ENCODE results near the gene CD84.
"Not testable (repeated sequence)": the region's sequence is repeated elsewhere in the genome, so short reads cannot be mapped to it uniquely, and the experiment has no call there.

Gene CD84

DNA sequence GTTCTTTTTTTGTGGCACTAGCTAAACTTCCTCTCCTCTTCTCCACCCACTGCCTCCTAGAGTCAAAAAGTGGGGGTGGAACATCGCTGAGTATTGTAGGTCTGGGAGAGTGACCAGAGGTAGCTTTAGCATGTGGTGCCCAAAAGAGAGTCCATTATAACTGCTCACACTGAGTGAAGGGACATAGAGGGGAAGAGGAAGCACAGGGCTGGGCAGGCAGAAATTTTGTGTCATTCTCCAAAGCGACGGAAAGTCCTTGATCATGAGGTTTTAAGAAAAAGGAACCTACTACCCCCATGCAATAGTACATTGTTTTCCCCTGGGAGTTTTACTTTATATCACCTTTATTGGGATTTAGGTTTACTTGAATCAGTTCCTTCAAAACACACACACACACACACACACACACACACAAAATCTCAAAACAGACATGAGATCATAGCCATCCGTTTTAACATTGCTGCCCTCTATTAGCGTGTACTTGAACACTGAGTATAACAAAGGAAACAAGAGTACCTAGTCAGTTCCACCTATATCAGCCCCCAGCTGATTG, 4.1 kb downstream of the CD84 start:
- peak; percentile 40 for DNase-seq (ENCODE audit: low spot score)

DNA sequence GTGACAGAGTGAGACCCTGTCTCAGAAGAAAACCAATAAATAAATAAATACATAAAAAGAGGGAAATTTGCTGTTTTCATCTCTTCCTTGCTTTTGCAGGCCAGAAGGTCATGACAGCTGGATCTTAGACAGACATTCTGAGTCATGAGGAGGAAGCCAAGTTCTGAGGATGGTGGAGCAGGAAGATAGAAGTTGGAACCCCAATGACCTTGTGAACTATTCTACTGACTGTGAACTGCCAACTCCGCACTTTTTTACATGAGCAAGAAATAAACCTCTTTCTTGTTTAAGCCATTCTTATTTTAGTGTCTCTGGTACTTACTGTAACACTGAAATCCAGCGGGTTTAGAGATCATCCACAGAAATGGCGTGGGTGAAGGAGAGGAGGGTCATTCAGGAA, 8.5 kb downstream of the CD84 start:
- no peak for DNase-seq (ENCODE audit: low spot score)

DNA sequence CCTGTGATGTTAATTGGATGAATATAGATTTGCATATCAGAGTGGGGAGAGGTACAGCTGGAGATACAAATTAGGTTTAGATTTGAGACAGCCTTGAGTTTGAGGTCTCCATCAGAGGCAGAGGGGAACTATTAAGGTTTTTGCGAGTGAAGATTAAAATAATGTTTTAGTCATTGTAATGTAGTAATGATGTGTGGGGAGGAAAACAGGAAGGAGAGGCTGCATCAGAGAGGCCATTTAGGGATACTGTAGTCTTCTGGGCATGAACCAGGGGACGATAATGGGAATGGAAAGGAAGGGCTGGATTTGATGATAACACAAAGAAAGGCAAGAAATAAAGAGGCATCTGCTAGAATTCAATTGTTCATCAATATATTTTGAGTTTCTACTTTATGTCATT, 9.5 kb downstream of the CD84 start:
- DNase-seq (ENCODE audit: low spot score), result no peak

DNA sequence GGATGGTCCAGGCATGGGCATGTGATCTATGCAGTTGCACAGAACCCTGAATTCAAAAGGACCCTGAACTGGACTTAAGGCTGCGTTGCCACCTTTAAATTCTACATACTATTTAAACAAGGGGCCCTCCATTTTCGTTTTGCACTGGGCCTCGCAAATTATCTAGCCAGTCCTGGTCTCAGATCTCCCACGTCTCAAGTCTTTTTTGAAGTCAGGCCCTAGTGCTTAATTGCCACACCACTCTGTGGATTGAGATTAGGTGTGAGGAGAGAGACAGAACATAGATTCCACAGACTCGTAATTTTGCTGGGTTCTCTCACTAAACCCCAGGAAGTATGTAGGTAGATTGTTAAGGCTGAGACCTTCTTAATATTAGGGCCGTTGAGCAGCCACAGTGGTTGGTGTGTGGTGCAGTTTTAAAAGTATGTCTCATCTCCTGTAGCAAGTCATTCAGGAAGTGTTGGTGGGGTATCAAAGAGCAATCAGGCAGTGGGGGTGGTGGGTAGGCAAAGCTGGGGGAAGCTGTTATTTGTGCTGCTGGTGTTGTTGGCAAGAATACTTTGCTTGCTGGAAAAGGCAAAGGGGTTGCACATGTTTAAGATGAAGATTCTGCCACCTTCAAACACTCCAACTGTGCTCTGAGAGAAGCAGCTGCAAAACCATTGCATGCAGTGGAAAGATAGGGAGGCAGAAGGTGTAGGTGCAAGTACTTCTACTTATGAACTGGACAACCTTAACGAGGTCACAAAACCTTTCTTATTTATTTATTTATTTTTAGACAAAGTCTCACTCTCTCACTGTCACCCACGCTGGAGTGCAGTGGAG, 11.2 kb downstream of the CD84 start:
- DNase-seq (ENCODE audit: low spot score), result no peak

DNA sequence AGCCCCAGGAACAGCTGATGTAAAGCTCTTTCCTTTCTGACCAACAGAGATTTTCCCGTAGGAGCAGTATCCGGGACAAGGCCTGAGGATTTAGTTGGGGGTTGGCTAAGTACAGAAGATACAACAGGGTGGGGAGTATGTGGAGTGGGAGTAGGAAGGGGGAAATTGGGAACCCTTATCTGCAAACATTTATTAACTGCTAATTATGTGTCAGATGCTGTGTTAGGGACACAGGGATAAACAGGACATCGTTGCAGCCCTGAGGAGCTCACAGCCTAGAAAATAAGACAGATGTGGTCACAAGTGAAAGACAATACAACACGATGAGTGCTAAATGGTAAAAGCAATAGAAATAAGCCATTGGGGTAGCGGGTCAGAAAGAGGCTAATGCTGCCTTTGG, 12.0 kb downstream of the CD84 start:
- DNase-seq (ENCODE audit: low spot score), result no peak

DNA sequence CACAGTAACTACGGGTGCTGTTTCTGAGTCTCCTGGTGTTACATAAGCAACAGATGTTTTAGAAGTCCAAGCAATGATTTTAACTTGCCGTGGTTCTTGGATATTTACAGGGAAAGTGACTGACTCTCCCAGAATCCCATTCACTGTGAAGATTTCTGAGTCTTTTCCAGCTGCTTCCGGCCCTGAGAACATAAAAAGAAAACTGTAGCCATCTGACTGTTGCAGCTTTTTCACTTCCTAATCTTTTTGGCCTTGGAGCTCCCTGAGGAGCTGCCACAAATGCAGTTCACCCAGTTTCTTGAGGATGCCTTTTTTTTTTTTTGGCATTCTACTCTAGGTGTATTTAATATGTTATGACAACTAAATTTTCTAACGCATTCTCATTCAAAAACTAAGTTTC, 13.7 kb downstream of the CD84 start:
- no peak for DNase-seq (ENCODE audit: low spot score)

DNA sequence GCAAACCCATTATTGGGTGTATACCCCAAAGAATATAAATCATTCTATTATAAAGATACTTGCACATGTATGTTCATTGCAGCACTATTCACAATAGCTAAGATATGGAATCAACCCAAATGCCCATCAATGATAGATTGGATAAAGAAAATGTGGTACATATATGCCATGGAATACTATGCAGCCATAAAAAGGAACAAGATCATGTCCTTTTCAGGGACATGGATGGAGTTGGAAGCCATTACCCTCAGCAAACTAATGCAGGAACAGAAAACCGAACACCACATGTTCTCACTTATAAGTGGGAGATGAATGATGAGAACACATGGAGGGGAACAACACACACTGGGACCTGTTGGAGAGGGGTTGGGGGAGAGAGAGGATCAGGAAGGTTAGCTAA, 16.1 kb downstream of the CD84 start:
- DNase-seq (ENCODE audit: low spot score), result not testable (repeated sequence)

DNA sequence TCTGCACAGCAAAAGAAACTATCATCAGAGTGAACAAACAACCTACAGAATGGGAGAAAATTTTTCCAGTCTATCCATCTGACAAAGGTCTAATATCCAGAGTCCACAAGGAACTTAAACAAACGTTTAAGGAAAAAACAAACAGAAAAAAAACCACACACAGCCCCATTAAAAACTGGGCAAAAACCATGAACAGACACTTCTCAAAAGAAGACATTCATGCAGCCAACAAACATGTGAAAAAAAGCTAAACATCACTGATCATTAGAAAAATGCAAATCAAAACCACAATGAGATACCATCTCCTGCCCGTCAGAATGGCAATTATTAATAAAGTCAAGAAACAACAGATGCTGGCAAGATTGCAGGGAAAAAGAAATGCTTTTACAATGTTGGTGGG, 16.6 kb downstream of the CD84 start:
- not testable (repeated sequence) for DNase-seq (ENCODE audit: low spot score)

DNA sequence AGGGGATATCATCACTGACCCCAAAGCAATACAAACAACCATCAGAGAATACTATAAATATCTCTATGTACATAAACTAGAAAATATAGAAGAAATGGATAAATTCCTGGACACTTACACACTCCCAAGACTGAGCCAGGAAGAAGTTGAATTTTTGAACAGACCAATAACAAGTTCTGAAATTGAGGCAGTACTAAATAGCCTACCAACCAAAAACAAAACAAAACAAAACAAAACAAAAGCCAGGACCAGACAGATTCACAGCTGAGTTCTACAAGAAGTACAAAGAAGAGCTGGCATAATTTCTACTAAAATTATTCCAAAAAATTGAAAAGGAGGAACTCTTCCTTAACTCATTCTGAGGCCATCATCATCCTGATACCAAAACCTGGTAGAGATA, 18.5 kb downstream of the CD84 start:
- no peak for DNase-seq (ENCODE audit: low spot score)

DNA sequence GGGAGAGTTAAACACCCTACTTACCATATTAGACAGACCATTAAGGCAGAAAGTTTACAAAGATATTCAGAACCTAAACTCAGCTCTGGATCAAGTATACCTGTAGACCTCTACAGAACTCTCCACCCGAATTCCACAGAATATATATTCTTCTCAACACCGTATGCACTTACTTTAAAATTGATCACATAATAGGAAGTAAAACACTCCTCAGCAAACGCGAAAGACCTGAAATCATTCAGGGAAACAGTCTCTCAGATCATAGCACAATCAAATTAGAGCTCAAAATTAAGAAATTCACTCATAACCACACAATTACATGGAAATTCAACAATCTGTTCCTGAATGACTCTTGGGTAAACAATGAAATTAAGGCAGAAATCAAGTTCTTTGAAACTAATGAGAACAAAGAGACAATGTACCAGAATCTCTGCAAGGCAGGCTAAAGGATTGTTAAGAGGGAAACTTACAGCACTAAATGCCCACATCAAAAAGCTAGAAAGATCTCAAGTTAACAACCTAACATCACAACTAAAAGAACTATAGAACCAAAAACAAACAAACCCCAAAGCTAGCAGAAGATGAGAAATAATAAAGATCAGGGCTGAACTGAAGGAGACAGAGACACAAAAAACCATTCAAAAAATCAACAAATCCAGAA, 19.1 kb downstream of the CD84 start:
- DNase-seq (ENCODE audit: low spot score), result no peak

DNA sequence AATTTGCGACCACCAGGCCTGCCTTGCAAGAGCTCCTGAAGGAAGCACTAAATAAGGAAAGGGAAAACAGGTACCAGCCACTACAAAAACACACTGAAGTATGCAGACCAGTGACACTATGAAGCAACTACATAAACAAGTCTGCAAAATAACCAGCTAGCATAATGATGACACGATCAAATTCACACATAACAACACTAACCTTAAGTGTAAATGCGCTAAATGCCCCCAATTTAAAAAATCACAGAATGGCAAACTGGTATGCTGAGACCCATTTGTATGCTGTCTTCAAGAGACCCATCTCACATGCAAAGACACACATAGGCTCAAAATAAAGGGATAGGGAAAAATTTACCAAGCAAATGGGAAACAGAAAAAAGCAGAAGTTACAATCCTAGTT, 19.9 kb downstream of the CD84 start:
- DNase-seq (ENCODE audit: low spot score), result not testable (repeated sequence)

DNA sequence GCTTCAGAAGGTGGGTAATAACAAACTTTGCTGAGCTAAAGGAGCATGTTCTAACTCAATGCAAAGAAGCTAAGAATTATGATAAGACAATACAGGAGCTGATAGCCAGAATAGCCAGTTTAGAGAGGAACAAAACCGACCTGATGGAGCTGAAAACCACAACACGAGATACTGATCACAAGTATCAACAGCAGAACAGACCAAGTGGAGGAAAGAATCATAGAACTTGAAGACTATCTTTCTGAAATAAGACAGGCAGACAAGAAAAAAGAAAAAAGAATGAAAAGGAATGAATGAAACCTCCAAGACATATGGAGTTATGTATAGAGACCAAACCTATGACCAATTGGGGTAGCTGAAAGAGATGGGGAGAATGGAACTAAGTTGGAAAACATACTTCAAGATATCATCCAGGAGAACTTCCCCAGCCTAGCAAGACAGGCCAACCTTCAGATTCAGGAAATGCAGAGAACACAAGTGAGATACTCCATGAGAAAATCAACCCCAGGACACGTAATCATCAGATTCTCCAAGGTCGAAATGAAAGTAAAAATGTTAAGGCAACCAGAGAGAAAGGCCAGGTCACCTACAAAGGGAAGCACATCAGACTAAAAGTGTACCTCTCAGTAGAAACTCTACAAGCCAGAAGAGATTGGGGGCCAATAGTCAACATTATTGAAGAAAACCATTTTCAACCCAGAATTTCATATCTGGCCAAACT, 20.5 kb downstream of the CD84 start:
- no peak for DNase-seq (ENCODE audit: low spot score)

DNA sequence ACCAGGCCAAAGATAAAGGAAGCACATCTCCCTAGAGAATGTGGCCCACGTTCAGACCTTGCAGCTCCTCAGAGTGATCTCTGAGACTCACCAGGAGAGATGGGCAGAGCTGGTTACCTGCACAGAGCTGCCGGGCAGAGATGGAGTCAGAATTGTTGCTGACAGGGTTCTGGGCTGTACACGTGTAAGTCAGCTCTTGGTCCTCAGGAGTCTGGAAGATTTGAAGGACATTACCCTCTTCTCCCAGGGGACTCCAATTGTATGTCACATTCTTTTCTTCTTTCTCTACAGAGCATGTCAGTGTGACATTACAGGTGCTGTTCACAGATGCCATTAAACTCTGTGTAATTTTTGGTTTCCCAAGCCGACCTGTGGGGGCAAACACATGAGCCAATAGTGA, 25.5 kb downstream of the CD84 start:
- no peak for DNase-seq (ENCODE audit: low spot score)

DNA sequence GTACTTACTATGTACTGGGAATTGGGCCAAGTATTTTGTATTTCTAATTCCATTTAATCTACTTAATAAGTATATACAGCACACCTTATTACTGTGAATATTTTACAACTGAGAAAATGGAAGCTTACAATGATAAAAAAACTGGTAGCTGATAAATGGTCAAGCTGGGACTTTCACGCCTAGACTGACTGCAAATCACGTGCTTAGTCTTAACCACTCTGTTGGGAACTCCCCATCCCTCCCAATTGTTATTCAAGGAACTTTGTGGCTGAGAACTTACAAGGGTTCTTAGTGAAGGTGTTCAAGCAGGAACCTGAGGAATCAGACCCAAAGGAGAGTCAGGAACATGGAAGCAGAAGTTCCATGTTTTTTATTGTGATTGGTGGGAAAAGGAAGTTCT, 26.9 kb downstream of the CD84 start:
- no peak for DNase-seq (ENCODE audit: low spot score)

DNA sequence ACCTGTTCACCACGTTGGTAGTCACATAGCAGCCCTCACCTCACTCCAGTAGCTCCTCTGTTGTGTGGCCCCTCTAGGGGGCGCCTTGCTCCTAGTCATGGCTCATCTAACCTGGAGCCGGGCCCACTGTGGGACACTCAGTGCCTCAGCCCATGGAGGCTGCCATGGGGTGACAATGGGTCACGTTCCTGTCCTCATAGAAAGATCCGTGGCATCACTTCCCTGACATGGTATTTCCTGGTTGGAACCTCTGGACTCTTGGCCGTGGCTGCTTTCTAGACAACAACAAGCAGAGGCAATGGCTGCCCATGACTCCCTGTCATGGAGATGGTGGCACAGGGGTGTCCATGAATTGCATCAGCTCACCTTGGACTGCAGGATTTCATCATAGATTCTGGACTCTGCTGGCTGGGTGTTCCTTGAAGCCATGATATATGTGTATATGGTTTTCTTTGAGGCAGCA, 28.7 kb downstream of the CD84 start:
- DNase-seq (ENCODE audit: low spot score), result no peak

DNA sequence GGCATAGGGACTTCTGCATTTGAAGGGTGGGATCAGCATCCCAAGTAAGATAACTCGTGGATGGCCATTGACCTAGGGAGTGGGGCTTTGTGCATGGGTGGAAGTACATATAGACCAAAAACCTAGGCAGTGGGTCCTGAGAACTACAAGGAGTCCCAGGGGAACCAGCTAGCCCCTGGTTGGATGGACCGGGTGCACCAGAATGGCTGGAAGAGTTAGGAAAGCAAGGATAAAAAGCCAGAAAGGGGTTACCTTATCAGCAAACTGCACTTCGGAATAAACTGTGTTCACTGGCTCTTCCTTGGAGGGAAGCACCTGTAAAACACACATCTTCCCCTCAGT, 29.7 kb downstream of the CD84 start:
- no peak for DNase-seq (ENCODE audit: low spot score)

DNA sequence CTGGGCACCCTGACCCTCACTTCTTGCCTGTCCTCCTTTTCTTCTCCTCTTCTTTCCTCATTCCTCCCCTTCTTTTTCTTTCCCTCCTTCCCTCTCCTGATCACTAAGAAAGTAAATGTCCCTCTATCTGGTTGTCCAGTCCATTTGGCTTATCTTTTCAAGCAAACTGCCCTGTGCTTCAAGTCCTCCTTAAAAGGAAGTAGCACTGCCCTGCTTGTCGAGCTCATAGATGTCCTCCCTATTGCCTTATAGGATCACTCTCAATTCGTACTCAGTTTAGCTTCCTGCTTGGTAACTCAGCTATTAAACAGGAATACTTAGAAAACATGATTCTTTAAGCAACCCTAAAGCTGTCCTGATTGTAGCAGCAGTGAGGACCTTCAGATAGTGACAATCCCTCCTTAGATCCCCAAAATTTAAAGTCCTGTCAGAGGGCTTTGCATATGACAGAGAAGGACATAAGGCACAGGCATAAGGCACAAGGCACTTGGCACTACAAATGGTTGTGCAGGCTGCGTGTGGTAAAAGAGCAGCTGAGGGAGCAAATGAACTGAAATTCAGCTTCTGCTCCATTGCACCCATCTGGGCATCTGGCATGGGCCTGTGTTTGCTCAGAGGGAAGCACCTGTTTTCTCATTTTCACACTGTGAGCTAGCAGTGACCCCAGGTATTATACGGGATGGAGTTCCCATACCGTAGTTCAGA, 30.2 kb downstream of the CD84 start:
- DNase-seq (ENCODE audit: low spot score), result no peak

DNA sequence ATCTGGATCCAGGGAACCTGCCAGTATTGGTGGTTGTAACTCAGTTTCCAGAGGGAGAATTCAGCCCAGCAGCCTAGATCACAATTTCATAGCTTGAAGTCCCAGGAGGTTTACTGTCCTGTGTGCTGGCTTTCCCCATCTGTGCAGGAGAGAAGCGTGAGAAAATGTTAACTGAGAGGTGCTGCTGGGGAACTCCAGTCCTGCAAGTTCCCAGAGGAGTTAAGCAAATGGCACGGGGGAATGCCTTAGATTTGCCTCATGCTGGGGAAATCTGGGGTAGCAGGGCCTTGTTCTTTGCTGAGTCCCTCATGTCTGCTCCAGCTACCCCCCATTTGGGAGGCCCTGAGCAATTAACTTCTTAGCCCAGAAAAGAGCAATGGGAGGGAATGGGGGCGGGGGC, 31.1 kb downstream of the CD84 start:
- no peak for DNase-seq (ENCODE audit: low spot score)

DNA sequence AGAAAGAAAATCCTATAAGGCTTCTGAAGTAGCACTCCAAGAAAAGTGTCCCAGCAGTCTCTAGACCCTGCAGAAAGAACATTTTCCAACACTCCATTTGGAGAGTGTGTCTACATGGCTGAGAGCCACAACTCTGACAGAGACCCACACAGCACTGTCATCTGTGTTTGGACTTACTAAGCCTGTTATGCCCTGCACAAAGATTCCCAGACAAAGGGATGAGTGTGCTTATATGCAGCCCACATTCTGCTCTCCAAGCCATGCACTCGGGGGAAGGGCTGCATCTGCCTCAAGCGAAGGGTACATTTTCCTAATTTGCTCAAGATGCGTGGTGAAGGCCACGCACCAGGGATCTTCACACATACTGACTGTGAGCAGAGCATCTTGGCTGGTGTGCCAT, 31.9 kb downstream of the CD84 start:
- no peak for DNase-seq (ENCODE audit: low spot score)

DNA sequence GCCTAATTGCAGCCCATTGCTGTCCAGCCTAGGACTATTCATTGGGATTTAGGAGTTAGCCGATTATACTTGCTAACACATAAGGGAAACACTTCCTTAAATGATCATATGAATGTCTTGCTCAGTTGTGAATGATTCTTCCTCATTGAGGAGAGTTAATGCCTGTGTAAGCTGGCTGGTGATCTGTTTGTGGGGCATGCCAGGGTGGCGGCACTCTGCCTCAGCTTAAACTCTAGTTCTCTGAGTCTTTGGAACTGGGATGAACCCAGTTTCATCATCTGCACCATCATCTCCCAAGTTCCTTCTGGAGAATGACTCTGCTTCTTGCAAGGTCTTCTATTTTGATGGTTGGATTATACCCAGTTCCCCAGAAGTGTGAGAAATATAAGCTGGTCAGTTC, 32.4 kb downstream of the CD84 start:
- DNase-seq (ENCODE audit: low spot score), result no peak

DNA sequence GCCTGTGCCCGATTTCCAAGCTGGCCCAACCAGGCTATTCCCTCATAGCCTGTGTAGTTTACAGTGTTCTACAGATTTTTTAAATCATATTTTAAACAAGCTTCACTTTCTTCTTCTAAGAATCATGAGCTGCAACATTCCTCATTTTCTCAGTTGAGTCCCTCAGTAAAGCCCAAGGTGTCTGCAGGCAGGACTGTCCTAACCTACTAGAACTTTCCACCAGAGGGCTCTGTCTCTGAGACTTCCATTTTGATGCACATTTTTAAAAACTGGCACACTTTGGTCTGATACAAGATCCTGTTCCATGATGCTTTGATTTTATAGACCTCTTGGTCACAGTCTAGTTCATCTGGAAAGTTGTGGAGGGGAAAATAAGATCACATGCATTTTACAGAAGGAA, 34.6 kb downstream of the CD84 start:
- no peak for DNase-seq (ENCODE audit: low spot score)

DNA sequence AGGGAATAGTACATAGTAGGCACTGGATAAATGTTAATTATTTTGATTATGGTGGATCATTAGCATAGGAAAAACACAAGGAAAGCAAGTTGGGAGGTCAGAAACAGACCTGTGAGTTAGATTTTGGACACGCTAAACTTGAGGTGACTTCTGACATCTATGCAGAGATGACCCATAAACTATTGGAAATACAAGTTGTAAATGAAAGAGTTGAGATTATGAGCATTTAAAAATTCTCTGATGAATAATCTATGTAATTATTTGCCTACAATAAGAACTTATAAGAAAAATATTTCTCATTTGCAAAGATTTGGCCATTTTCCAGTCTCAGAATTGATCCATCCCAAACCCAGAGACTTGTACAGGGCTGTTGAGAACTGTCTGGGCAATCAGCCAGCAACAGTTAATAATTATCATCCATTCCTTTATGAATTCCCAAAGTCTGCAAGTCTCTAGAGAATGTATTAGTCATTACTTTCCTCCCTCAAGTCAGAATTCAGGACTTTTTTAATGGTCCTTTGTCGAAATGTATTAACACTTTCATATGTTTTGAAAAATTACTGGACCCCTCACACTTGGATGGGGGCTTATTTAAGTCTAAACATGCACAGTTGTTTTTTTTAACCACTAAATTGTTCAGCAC, 36.9 kb downstream of the CD84 start:
- no peak for DNase-seq (ENCODE audit: low spot score)

All from putamen (tissue), 1 donor.